Activated CD8-positive, alpha-beta memory T cell treated with anti-CD3 and anti-CD28 coated beads for 36 hours (primary cell): ENCODE data around the gene ETV3. TPM values are rescaled to one million over a fixed set of nuclear protein-coding genes. Genes with fewer than 3 reads are reported as not detected.
"Not testable (repeated sequence)": the region's sequence is repeated elsewhere in the genome, so short reads cannot be mapped to it uniquely, and the experiment has no call there.

Experiments used
- CTCF ChIA-PET: fragments of 350-600 bp; sonication (Branson Sonifier 250); formaldehyde crosslinking; loops from one replicate; lab custom pipeline; 2021; ENCODE audit warnings: antibody characterized with exemption; lab: Charles Lee
- POLR2A ChIA-PET: fragments of 350-600 bp; sonication (Branson Sonifier 250); formaldehyde crosslinking; loops from one replicate; lab custom pipeline; 2021; ENCODE audit warnings: antibody characterized with exemption; lab: Charles Lee
- total RNA-seq, 2 experiments: library from RNA; stranded (reverse); gene quantifications; one replicate each; pipeline ENCODE4 v1.2.3, GENCODE V29; 2021

Gene ETV3
- 10 to 100 TPM; 29.2 to 29.3 TPM for total RNA-seq

GRCh38 chr1:157138220-157139051 lies at the start of gene ETV3:
Gene ETV3 (minus strand): TSS chr1:157138395. CDS start chr1:157136352, 2,043 bp downstream.
- POLR2A ChIA-PET, result interaction anchor here (0.6 kb wide), 2 partner anchors 17 to 338 kb away, joined by 3 read pairs; no protein-coding TSS in a partner anchor
- CTCF ChIA-PET, result interaction anchor here (1.5 to 4.3 kb wide), 3 partner anchors 16 to 49 kb away, joined by 11 to 21 read pairs (median 12); no protein-coding TSS in a partner anchor

GRCh38 chr1:157186281-157186992 lies 48.2 kb upstream of the ETV3 start:
- ChIA-PET POLR2A (no interaction called here), CTCF (no interaction called here)

DNA sequence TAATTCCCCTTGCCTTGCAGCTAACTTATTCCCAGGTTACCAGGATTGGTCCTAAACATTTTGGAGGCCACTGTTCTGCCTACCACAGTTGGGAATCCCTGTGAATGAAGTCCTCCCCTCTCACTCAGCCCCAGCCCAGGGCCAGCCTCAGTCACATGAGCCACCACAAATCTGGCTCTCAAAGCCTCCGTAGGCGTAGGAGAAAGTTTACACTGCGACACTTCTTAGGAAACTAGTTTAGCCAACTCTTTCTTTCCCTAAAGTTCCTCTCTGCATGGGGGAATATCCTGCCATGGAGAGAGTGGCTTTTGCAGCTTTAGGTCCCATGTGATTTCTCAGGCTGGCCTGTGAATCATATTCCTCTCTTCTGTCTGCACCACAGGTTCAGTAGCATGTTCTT lies 45.7 kb upstream of the ETV3 start:
- ChIA-PET POLR2A (no interaction called here), CTCF (interaction anchor here (1.4 kb wide), 1 partner anchor 94 kb away, joined by 4 read pairs; no protein-coding TSS in a partner anchor)

DNA sequence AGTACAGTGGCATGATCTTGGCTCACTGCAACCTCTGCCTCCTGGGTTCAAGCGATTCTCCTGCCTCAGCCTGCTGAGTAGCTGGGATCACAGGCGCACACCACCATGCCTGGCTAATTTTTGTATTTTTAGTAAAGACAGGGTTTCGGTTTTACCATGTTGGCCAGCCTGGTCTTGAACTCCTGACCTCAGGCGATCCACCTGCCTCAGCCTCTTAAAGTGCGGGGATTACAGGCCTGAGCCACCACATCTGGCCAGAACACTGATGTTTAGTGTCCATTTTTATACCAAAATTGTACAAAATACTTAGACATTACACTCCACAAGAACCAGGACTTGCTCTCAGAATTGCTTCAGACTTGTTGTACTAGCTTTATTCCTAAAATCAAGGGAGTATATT lies 44.2 kb upstream of the ETV3 start:
- CTCF ChIA-PET, result interaction anchor here (1.2 to 1.3 kb wide), 2 partner anchors 11 to 14 kb away, joined by 5 read pairs; no protein-coding TSS in a partner anchor
- POLR2A ChIA-PET, result not testable (repeated sequence)

- CTCF ChIA-PET, result interaction anchor here (1.3 kb wide), 1 partner anchor 12 kb away, joined by 5 read pairs; no protein-coding TSS in a partner anchor
- POLR2A ChIA-PET, result no interaction called here
These were observed 43.6 kb upstream of the ETV3 start for GRCh38 chr1:157181790-157182189.

DNA sequence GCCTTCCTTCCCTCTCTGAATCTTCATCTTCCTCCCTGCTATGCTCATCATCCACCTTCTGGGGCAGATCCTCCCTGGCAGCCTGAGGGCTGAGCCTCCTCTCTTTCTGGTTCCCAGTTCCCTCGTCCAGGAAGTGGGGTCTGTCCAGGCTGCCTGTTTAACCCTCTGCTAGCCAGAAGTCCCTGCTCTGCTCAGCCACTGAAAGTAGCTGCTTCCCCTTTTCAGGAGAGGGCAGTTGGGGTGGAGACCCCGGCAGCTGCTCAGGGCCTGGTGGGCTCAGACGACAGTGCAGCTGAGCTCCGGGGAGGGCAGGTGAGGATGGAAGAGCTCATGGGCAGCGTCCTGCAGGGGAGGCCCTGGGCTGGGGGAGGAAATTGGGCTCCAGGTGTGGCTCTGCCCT lies 43.1 kb upstream of the ETV3 start:
- CTCF ChIA-PET, result interaction anchor here (0.8 kb wide), 1 partner anchor 10 kb away, joined by 3 read pairs; no protein-coding TSS in a partner anchor

GRCh38 chr1:157178490-157178889 lies 40.3 kb upstream of the ETV3 start:
- ChIA-PET CTCF (interaction anchor here (0.7 kb wide), 1 partner anchor 561 kb away, joined by 3 read pairs; no protein-coding TSS in a partner anchor), POLR2A (no interaction called here)

More for the DNA sequence above, 43.1 kb upstream of the ETV3 start:
- POLR2A ChIA-PET, result no interaction called here

DNA sequence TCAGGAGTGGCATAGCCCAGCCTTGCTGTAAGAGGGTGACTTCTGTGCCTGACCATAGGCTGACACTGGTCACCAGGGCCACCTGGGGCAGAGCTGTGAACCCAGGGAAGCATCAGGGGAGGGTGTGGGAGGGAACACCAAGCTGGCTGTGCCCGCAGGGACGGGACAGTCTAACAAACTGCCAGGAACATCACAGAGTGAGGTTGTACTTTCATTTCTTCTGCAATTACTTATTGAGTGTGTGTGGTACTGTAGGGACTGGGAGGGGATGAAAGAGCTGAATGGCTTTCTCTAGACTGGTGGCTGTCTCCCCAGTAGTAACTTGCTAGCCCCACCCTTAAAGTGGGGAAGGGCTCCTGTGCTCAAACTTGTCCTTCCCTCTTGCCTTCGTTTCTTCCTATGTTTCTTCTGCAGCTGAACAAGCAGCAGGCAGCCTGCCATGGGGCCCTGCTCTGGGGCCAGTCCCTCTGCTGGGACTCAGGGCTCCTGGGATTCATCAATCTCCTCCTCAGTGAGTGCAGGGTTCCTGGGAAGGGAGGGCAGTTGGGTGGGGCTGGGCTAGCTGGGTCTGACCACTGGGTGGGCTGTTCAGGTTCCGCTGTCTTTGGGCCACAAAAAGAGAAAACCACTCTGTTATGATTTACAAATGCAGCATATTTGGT lies 39.7 kb upstream of the ETV3 start:
- POLR2A ChIA-PET, result no interaction called here
- CTCF ChIA-PET, result interaction anchor here (0.7 kb wide), 1 partner anchor 562 kb away, joined by 3 read pairs; no protein-coding TSS in a partner anchor

DNA sequence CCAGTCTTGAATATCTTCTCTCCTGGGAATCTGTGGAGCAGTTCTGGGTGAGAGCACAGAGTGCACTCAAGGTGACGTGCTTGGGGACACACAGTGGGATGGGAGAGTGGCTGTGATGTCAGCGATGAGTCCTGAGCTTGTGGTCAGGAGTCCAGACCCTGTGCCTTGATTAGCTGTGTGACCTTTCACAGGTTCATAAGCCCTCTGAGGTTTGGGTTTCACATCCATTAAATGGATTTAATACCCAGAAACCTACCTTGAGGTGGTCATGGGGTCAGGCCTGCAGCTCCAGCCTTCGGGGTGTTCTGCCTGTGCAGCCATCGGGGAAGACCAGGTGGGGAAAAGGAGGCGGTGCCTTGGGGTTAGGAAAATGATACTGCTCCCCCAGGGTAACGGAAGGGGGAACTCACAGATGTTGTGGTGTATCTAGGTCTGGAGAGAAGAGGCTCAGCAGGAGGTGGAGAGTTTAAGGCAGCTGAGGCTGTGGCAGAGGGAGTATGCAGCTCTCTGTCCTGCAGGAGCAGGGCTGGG lies 38.5 kb upstream of the ETV3 start:
- POLR2A ChIA-PET, result no interaction called here
- CTCF ChIA-PET, result no interaction called here

GRCh38 chr1:157176016-157176415 lies 37.8 kb upstream of the ETV3 start:
- CTCF ChIA-PET, result no interaction called here
- POLR2A ChIA-PET, result no interaction called here

GRCh38 chr1:157173900-157174410 lies 35.8 kb upstream of the ETV3 start:
- POLR2A ChIA-PET, result no interaction called here
- CTCF ChIA-PET, result interaction anchor here (1.7 kb wide), 1 partner anchor 84 kb away, joined by 6 read pairs; no protein-coding TSS in a partner anchor

DNA sequence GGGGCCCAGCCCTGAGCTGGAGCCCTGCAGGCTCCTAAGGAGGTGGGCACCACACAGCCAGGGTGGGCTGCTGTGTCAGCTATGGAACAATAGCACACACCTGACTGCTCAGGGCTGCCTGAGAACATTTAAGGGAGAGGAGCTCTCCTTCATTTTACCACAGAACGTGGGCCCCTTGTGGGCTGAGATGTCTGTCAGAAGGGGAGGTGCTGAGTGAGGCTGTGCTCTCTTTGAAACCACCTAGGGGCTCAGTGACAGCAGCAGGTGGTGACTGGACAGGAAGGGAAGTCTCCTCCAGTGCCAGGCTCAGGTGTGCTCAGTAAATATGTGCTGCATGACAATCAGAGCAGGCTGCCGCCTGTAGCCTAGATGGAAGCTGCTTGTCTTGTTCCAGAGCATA lies 35.0 kb upstream of the ETV3 start:
- POLR2A ChIA-PET, result not testable (repeated sequence)

GRCh38 chr1:157172591-157172990 lies 34.4 kb upstream of the ETV3 start:
- CTCF ChIA-PET, POLR2A ChIA-PET: not testable (repeated sequence)

More for the DNA sequence above, 35.0 kb upstream of the ETV3 start:
- CTCF ChIA-PET, result not testable (repeated sequence)

GRCh38 chr1:157171903-157172503 lies 33.8 kb upstream of the ETV3 start:
- CTCF ChIA-PET, result interaction anchor here (0.8 to 1.7 kb wide), 2 partner anchors 9 to 15 kb away, joined by 3 to 4 read pairs; no protein-coding TSS in a partner anchor
- POLR2A ChIA-PET, result not testable (repeated sequence)

DNA sequence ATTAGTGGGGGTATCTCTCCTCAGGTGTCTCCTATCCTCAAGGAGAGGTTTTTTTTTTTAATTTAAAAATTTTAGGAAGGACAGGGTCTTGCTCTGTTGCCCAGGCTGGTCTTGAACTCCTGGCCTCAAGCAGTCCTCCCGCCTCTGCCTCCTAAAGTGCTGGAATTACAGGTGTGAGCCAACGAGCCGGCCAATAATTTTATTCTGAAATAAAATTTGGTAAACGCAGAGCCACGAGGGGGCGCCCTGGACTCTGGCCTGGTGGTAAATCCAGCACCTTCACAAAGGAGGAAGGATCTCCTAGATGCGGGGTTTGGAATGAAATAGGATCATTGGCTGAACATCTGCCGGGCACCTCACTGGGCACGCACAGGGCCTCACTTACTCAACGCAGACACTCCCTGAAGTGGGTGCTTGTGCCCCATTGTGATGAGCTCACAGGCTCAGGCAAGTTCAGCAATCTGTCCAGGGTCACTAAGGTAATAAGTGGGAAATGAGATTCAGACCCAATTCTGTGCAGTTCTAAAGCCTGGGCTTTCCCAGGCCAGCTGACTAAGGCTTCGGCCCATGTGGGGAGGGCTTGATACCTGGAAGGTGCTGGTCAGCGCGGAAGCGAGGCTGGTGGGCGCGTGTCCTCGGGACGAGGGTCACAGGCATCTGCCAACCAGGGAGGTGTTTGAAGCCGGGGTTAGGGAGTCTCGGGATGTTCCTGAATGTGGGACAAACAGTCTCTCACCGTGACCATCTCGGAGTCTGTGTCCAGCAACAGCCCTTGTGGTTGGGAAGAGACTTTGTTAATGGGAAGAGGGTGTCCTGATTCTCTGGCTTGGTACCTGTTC lies 32.7 kb upstream of the ETV3 start:
- CTCF ChIA-PET, result interaction anchor here (0.8 to 1.7 kb wide), 2 partner anchors 10 to 14 kb away, joined by 3 to 4 read pairs; no protein-coding TSS in a partner anchor
- POLR2A ChIA-PET, result interaction anchor here (0.6 kb wide), 1 partner anchor 44 kb away, joined by 7 read pairs; no protein-coding TSS in a partner anchor

DNA sequence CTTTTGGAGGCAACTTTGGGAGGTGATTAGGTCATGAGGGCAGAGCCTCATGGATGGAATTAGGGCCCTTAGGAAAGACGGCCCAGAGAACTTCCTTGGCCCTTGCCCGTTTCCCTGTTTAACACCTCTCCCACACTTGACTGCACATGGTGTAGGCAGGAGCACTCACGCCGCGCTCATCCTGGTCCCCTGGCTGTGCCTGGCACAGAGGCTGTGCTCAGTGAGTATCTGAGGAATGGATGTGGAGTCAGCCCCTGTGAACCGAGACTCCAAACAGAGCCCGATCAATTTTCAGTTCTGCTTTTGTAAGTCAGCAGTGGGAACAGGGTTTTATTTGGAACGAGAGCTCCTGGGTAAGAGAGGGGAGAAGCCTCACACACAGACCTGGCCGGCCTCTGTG lies 29.8 kb upstream of the ETV3 start:
- ChIA-PET CTCF (interaction anchor here (2.0 kb wide), 1 partner anchor 78 kb away, joined by 9 read pairs; no protein-coding TSS in a partner anchor), POLR2A (no interaction called here)

GRCh38 chr1:157167437-157167836 lies 29.2 kb upstream of the ETV3 start:
- ChIA-PET POLR2A (no interaction called here), CTCF (interaction anchor here (2.0 kb wide), 1 partner anchor 77 kb away, joined by 9 read pairs; no protein-coding TSS in a partner anchor)
